GM12878 (cell line): Measurements from ENCODE around the gene PAQR5. TPM values are rescaled to one million over a fixed set of nuclear protein-coding genes. Genes with fewer than 3 reads are reported as not detected.

ENCODE experiments used
- ATAC-seq: fragments of 200-7000 bp; cut with Tn5 transposase; 3 replicates; pipeline ENCODE4 v1.9.1; 2020; ENCODE audit warnings: mild to moderate bottlenecking, moderate library complexity
- BruUV-seq: library from RNA; stranded (reverse); fragments of 400-500 nt; replicated peaks from 2 replicates; lab custom pipeline; 2021; lab: Mats Ljungman, UMichigan
- CTCF ChIA-PET: fragments of 300-600 bp; sonication (Branson Sonifier 250); formaldehyde crosslinking; extraction: SDS; loops from one replicate; lab custom pipeline; 2021; ENCODE audit warnings: inconsistent platforms; lab: Yijun Ruan, JAX
- POLR2A ChIA-PET: fragments of 350-600 bp; formaldehyde crosslinking; extraction: SDS; loops from one replicate; lab custom pipeline; 2021; ENCODE audit warnings: inconsistent platforms; lab: Charles Lee
- RAD21 ChIA-PET: fragments of 300-600 bp; sonication (Branson Sonifier 250); formaldehyde crosslinking; loops from one replicate; lab custom pipeline; 2023; ENCODE audit warnings: antibody characterized with exemption; ENCODE audit not compliant: unreplicated experiment; lab: Charles Lee
- SMC1A ChIA-PET: fragments of 300-600 bp; sonication (Branson Sonifier 250); formaldehyde crosslinking; loops from one replicate; lab custom pipeline; 2023; ENCODE audit not compliant: unreplicated experiment, uncharacterized antibody; lab: Charles Lee
- DNase-seq: peaks from one replicate; pipeline ENCODE4 v3.0.0-alpha.2; 2011; ENCODE audit warnings: low read depth, low spot score
- FAIRE-seq: peaks from 3 replicates; lab custom pipeline; 2011; peaks lifted over from hg19 to GRCh38; lab: Jason Lieb, UNC
- H2AFZ ChIP-seq: 2 replicates; pipeline ENCODE4 v1.6.0; 2011; ENCODE audit warnings: low read depth, low read length, control low read depth; ENCODE audit not compliant: control insufficient read depth
- H3K27ac ChIP-seq: 2 replicates; pipeline ENCODE4 v1.5.1; 2011; ENCODE audit warnings: control low read depth; ENCODE audit not compliant: control insufficient read depth, insufficient read depth
- H3K27me3 ChIP-seq, 2 experiments: replicated peaks in 1 of 2; 2 replicates each; pipeline versions ENCODE4 v1.6.0 to v1.6.1; 2011; ENCODE audit warnings: low read length in 1 of 2; ENCODE audit not compliant: control insufficient read depth in 2 of 2, insufficient read depth in 2 of 2
- H3K36me3 ChIP-seq, 2 experiments: 2 replicates each; pipeline ENCODE4 v1.5.1; 2011; ENCODE audit warnings: low read length in 1 of 2; ENCODE audit not compliant: control insufficient read depth in 2 of 2, insufficient read depth in 2 of 2
- H3K4me1 ChIP-seq: 2 replicates; pipeline ENCODE4 v1.6.1; 2011; ENCODE audit warnings: mild to moderate bottlenecking, low read length, moderate library complexity, mixed read lengths; ENCODE audit not compliant: control insufficient read depth, insufficient read depth
- H3K4me2 ChIP-seq: 2 replicates; pipeline ENCODE4 v1.6.0; 2011; ENCODE audit warnings: control low read depth; ENCODE audit not compliant: control insufficient read depth, insufficient read depth
- H3K4me3 ChIP-seq: fragments of 200-600 bp; sonication (generic); 2 replicates; pipeline ENCODE4 v1.5.1; 2016
- H3K79me2 ChIP-seq: 2 replicates; pipeline ENCODE4 v1.6.0; 2011; ENCODE audit warnings: low read length; ENCODE audit not compliant: control insufficient read depth, insufficient read depth
- H3K9ac ChIP-seq: 2 replicates; pipeline ENCODE4 v1.8.0; 2011; ENCODE audit warnings: low read length, control low read depth, mixed read lengths; ENCODE audit not compliant: control insufficient read depth, insufficient read depth
- H3K9me3 ChIP-seq: replicated peaks from 3 replicates; pipeline ENCODE4 v1.5.1; 2011; ENCODE audit warnings: mild to moderate bottlenecking, low read length; ENCODE audit not compliant: control insufficient read depth, insufficient read depth
- H4K20me1 ChIP-seq: 2 replicates; pipeline ENCODE4 v1.6.0; 2011; ENCODE audit not compliant: control insufficient read depth, insufficient read depth
- BCLAF1 ChIP-seq: fragments of 450-650 bp; IDR thresholded peaks from 2 replicates; pipeline ENCODE4 v1.6.1; 2017; ENCODE audit warnings: antibody characterized with exemption, mild to moderate bottlenecking, moderate library complexity
- CBX3 ChIP-seq: fragments of 200-600 bp; sonication (generic); IDR thresholded peaks from 2 replicates; pipeline ENCODE4 v1.6.1; 2016; ENCODE audit warnings: low read depth, borderline replicate concordance
- CHD1 ChIP-seq: IDR thresholded peaks from 2 replicates; pipeline ENCODE4 v1.6.1; 2012; ENCODE audit warnings: low read depth, low read length, improper control_type of control experiment
- FOXM1 ChIP-seq: IDR thresholded peaks from 2 replicates; pipeline ENCODE4 v1.6.1; 2012; ENCODE audit warnings: low read depth, mild to moderate bottlenecking, inconsistent platforms, low read length, moderate library complexity
- JUND ChIP-seq: IDR thresholded peaks from 2 replicates; pipeline ENCODE4 v1.6.1; 2012; ENCODE audit warnings: low read depth, mild to moderate bottlenecking, low read length, improper control_type of control experiment, moderate library complexity
- MXI1 ChIP-seq: fragments of 150-350 bp; IDR thresholded peaks from 2 replicates; pipeline ENCODE4 v1.6.1; 2011; ENCODE audit warnings: low read depth, mild to moderate bottlenecking, inconsistent platforms, low read length, improper control_type of control experiment
- NFXL1 ChIP-seq: fragments of 450-650 bp; IDR thresholded peaks from 2 replicates; pipeline ENCODE4 v1.6.1; 2017; ENCODE audit warnings: antibody characterized with exemption, mild to moderate bottlenecking, borderline replicate concordance
- PAX5 ChIP-seq: IDR thresholded peaks from 2 replicates; pipeline ENCODE4 v1.6.1; 2011; ENCODE audit warnings: low read depth, low read length, borderline replicate concordance
- REST ChIP-seq: IDR thresholded peaks from 2 replicates; pipeline ENCODE4 v1.6.1; 2012; ENCODE audit warnings: mild to moderate bottlenecking, low read depth, low read length
- STAT1 ChIP-seq: fragments of 450-650 bp; conservative IDR thresholded peaks from 2 replicates; pipeline ENCODE4 v1.6.1; 2014; ENCODE audit warnings: antibody characterized with exemption, mild to moderate bottlenecking
- ZBTB33 ChIP-seq: fragments of 450-650 bp; IDR thresholded peaks from 2 replicates; pipeline ENCODE4 v1.6.1; 2017; ENCODE audit warnings: mild to moderate bottlenecking
- WGBS: methylation state at CpG from one replicate; pipeline ENCODE4 v1.1.6; 2016; ENCODE audit warnings: low lambda C conversion rate; ENCODE audit not compliant: insufficient replicate concordance, insufficient coverage; ENCODE audit errors: missing lambda C conversion rate; 5-methylcytosine and 5-hydroxymethylcytosine counted together
- in situ Hi-C: fragments of 300-500 bp; cut with MboI; formaldehyde crosslinking; loops from 9 replicates; pipeline ENCODE4 v1.14.3; 2018; ENCODE audit warnings: mixed read lengths
- intact Hi-C: fragments of 100-400 bp; cut with micrococcal nuclease; formaldehyde crosslinking; loops from one replicate; pipeline ENCODE4 v1.14.2; 2022; ENCODE audit not compliant: unreplicated experiment
- polyA plus RNA-seq, 11 experiments: library from polyadenylated mRNA; depleted of rRNA in 4 of 11; unstranded in 6 of 11; stranded (reverse) in 5 of 11; fragments of >200 nt; fragmentation: Nextera tagmentation in 4 of 11; fragmentation: Illumina TruSeq in 1 of 11; extraction: Ambion mirVana in 4 of 11; extraction: Trizol in 1 of 11; gene quantifications; 1 replicate in 1 of 11; 2 replicates in 10 of 11; pipeline versions ENCODE4 v1.2.1 to v1.2.3, GENCODE V29; 2011 to 2016; ENCODE audit warnings: inconsistent platforms in 2 of 11, missing spikeins in 2 of 11, low read depth in 1 of 11
- total RNA-seq, 4 experiments: library from RNA; depleted of rRNA in 3 of 4; stranded (reverse); fragments of >200 nt in 3 of 4; fragmentation: Illumina TruSeq in 1 of 4; extraction: Trizol in 1 of 4; gene quantifications; 2 replicates each; pipeline versions ENCODE4 v1.2.1 to v1.2.3, GENCODE V29; 2013 to 2021
- TF ChIP-seq, protein P1 (sequence below): fragments of 150-350 bp; IDR thresholded peaks from 2 replicates; pipeline ENCODE4 v1.6.1; 2016; ENCODE audit warnings: low read depth, low read length

The PAQR5 gene
- total and polyA plus RNA-seq, 10 of the 15 experiments (the other 5 are each of a cell fraction or from before 2014, with no cell fraction given): 0.02 to 0.03 TPM; not detected in 8

GRCh38 chr15:69395991-69396390 lies 97.3 kb downstream of the PAQR5 start:
- Histone ChIP-seq H4K20me1 (no peaks in the 10 kb centered on the region), H3K27me3 (no peaks in the 10 kb centered on the region), H3K9ac (no peak overlapping the region), H3K4me3 (no peak overlapping the region), H3K79me2 (no peaks in the 10 kb centered on the region), H2AFZ (no peak overlapping the region), H3K36me3 (no peaks in the 10 kb centered on the region), H3K27ac (no peak overlapping the region), H3K4me2 (no peak overlapping the region), H3K4me1 (no peaks in the 10 kb centered on the region), H3K9me3 (no peaks in the 10 kb centered on the region)
- ChIA-PET SMC1A (no interaction called here), RAD21 (no interaction called here), CTCF (interaction anchor here (0.9 to 3.9 kb wide), 4 partner anchors 8 to 360 kb away, joined by 4 to 27 read pairs (median 15); no protein-coding TSS in a partner anchor), POLR2A (no interaction called here)
- ATAC-seq (no peak), FAIRE-seq (no peak), DNase-seq (no peak)
- in situ Hi-C loops: no loop called here
- WGBS: 16% methylated on average over 5 of the region's 5 CpGs
- no TSS peak for BruUV-seq
- intact Hi-C loops: loop anchor here (10.0 kb wide), 1 partner anchor 131 kb away; no protein-coding TSS in a partner anchor
- no peak for TF ChIP-seq BCLAF1
- TF ChIP-seq STAT1: no peak
- TF ChIP-seq JUND: no peak
- no peak for TF ChIP-seq CHD1
- TF ChIP-seq FOXM1: no peak
- no peak for TF ChIP-seq ZBTB33
- TF ChIP-seq MXI1: no peak
- TF ChIP-seq, protein P1, sequence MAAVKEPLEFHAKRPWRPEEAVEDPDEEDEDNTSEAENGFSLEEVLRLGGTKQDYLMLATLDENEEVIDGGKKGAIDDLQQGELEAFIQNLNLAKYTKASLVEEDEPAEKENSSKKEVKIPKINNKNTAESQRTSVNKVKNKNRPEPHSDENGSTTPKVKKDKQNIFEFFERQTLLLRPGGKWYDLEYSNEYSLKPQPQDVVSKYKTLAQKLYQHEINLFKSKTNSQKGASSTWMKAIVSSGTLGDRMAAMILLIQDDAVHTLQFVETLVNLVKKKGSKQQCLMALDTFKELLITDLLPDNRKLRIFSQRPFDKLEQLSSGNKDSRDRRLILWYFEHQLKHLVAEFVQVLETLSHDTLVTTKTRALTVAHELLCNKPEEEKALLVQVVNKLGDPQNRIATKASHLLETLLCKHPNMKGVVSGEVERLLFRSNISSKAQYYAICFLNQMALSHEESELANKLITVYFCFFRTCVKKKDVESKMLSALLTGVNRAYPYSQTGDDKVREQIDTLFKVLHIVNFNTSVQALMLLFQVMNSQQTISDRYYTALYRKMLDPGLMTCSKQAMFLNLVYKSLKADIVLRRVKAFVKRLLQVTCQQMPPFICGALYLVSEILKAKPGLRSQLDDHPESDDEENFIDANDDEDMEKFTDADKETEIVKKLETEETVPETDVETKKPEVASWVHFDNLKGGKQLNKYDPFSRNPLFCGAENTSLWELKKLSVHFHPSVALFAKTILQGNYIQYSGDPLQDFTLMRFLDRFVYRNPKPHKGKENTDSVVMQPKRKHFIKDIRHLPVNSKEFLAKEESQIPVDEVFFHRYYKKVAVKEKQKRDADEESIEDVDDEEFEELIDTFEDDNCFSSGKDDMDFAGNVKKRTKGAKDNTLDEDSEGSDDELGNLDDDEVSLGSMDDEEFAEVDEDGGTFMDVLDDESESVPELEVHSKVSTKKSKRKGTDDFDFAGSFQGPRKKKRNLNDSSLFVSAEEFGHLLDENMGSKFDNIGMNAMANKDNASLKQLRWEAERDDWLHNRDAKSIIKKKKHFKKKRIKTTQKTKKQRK: no peak
- no peak for TF ChIP-seq PAX5
- no peak for TF ChIP-seq REST
- no peak for TF ChIP-seq CBX3
- TF ChIP-seq NFXL1: no peak
